SU-DHL-6 (cell line): Measurements from ENCODE around the gene ADAT3.

Experiments
- H2AFZ ChIP-seq: fragments of 200-600 bp; sonication (generic); 2 replicates; pipeline ENCODE4 v1.6.1; 2014; ENCODE audit warnings: low read depth, mild to moderate bottlenecking, moderate library complexity, mixed read lengths, antibody characterized with exemption, low read length; ENCODE audit not compliant: severe bottlenecking
- H3F3A ChIP-seq: fragments of 200-600 bp; shearing (Covaris generic); 2 replicates; pipeline ENCODE4 v1.6.0; 2016; ENCODE audit warnings: antibody characterized with exemption, mild to moderate bottlenecking; ENCODE audit not compliant: insufficient read depth
- H3K27ac ChIP-seq: fragments of 200-600 bp; sonication (generic); 2 replicates; pipeline ENCODE4 v1.5.1; 2016; ENCODE audit warnings: low read depth, mild to moderate bottlenecking, low read length, moderate library complexity, mixed read lengths
- H3K27me3 ChIP-seq: fragments of 200-600 bp; sonication (generic), shearing (Covaris generic); 2 replicates; pipeline ENCODE4 v1.6.0; 2014; ENCODE audit warnings: mild to moderate bottlenecking, low read length
- H3K36me3 ChIP-seq: fragments of 200-600 bp; sonication (generic); 2 replicates; pipeline ENCODE4 v1.6.1; 2014; ENCODE audit warnings: mild to moderate bottlenecking, low read length, mixed read lengths
- H3K4me2 ChIP-seq: fragments of 300-600, 200-600 bp; shearing (Covaris generic), sonication (generic); 2 replicates; pipeline ENCODE4 v1.6.0; 2014; ENCODE audit warnings: low read length, low read depth, mild to moderate bottlenecking; ENCODE audit not compliant: poor library complexity, severe bottlenecking
- H3K4me3 ChIP-seq: fragments of 200-600 bp; sonication (generic); 2 replicates; pipeline ENCODE4 v1.5.1; 2014; ENCODE audit warnings: antibody characterized with exemption, low read length, mild to moderate bottlenecking, mixed read lengths; ENCODE audit not compliant: insufficient read depth, poor library complexity, severe bottlenecking
- H3K79me2 ChIP-seq: fragments of 200-600 bp; sonication (generic); 2 replicates; pipeline ENCODE4 v1.6.1; 2014; ENCODE audit warnings: mild to moderate bottlenecking, low read length, moderate library complexity; ENCODE audit not compliant: insufficient read depth
- H3K9ac ChIP-seq: fragments of 200-600 bp; sonication (generic); 2 replicates; pipeline ENCODE4 v1.7.0; 2014; ENCODE audit warnings: mild to moderate bottlenecking, low read length
- H3K9me2 ChIP-seq: fragments of 200-600 bp; sonication (generic); replicated peaks from 2 replicates; pipeline ENCODE4 v1.6.1; 2014; ENCODE audit warnings: low read length; ENCODE audit not compliant: insufficient read depth
- H3K9me3 ChIP-seq: fragments of 200-600 bp; sonication (generic); 2 replicates; pipeline ENCODE4 v1.6.1; 2014; ENCODE audit warnings: low read length, mixed read lengths; ENCODE audit not compliant: insufficient read depth
- H4K20me1 ChIP-seq: fragments of 200-600 bp; sonication (generic); 2 replicates; pipeline ENCODE4 v1.6.1; 2014; ENCODE audit warnings: low read depth, mild to moderate bottlenecking, antibody characterized with exemption, low read length, moderate library complexity, mixed read lengths
- EZH2phosphoT487 ChIP-seq: fragments of 200-600 bp; sonication (generic), shearing (Covaris generic); conservative IDR thresholded peaks from 2 replicates; pipeline ENCODE4 v1.6.1; 2018; ENCODE audit warnings: mild to moderate bottlenecking, antibody characterized with exemption, low read length, moderate library complexity, mixed read lengths
- TF ChIP-seq, protein P1 (sequence below): fragments of 200-600 bp; sonication (generic); IDR thresholded peaks from one replicate; pipeline ENCODE4 v1.5.1; 2017; ENCODE audit warnings: antibody characterized with exemption, mild to moderate bottlenecking, low read length, moderate library complexity; ENCODE audit not compliant: insufficient read depth, poor library complexity, severe bottlenecking

ADAT3 gene

DNA sequence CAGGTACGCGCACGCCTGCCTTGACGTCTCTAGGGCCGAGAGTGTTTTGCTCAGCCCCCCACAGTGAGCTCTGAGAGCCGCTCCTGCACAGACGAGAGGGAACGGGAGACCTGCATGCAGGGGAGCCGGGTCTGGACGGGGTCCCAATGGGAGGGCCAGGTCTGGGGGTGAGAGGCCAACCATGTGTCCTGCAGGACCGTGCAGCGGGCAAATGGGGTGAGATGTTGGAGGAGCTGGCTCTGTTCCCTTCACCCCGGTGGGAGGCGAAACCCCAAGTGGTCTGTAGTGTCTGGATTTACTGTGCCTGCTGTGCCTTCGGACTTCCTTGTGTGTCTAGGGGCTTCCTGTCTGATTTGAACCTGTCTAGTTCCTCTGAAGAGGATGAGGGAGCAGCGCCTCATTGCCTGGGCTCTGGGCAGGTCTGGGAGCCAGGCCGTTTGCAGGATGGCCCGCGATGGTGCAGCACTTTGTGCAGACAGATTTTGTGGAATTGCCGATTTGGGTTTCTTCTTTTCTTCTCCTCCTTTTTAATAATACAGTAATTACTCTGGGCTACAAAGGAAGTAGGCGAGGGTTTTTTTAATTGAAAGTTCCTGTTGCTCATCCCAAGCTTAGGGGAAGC, 37.8 kb downstream of the ADAT3 start:
- no peaks in the 10 kb centered on the region for H3K9me2 ChIP-seq
- peaks cover 57% of the 10 kb centered on the region for H3K79me2 ChIP-seq
- H3K9ac ChIP-seq = peak overlapping the region; percentile 64
- H3K9me3 ChIP-seq = no peaks in the 10 kb centered on the region
- H3F3A ChIP-seq = peaks cover 18% of the 10 kb centered on the region; the same call in 1 of the 2 replicates
- peak overlapping the region; percentile 72 for H3K4me2 ChIP-seq
- no peaks in the 10 kb centered on the region for H3K36me3 ChIP-seq
- H4K20me1 ChIP-seq = no peaks in the 10 kb centered on the region
- peak overlapping the region; percentile 86 for H3K27ac ChIP-seq
- no peak overlapping the region for H2AFZ ChIP-seq
- TF ChIP-seq EZH2phosphoT487 = no peak
- TF ChIP-seq, protein P1, sequence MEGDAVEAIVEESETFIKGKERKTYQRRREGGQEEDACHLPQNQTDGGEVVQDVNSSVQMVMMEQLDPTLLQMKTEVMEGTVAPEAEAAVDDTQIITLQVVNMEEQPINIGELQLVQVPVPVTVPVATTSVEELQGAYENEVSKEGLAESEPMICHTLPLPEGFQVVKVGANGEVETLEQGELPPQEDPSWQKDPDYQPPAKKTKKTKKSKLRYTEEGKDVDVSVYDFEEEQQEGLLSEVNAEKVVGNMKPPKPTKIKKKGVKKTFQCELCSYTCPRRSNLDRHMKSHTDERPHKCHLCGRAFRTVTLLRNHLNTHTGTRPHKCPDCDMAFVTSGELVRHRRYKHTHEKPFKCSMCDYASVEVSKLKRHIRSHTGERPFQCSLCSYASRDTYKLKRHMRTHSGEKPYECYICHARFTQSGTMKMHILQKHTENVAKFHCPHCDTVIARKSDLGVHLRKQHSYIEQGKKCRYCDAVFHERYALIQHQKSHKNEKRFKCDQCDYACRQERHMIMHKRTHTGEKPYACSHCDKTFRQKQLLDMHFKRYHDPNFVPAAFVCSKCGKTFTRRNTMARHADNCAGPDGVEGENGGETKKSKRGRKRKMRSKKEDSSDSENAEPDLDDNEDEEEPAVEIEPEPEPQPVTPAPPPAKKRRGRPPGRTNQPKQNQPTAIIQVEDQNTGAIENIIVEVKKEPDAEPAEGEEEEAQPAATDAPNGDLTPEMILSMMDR = no peak
- H3K4me3 ChIP-seq = peak overlapping the region; percentile 59
- H3K27me3 ChIP-seq = no peaks in the 10 kb centered on the region

DNA sequence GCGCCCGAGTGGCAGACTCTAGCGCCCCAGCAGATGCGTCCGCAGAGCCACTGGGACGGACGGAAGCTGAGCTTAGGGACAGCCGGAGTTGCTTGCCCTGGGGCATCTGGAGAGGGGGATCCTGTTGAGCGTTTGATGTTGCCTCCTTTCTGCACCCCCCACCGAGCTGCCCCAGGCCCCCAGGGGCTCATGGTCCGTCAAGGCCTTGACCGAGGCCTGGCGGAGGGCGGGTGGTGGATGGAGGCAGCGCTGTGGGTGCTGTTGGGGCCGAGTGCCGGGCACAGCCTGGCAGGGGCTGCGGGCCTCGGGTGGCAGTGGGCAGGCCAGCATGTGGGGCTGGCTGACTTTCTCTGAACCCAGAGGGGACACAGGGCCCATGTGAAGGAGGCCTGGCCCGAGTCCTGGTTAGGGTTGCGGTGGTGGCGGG, 38.5 kb downstream of the ADAT3 start:
- Histone ChIP-seq H3K9ac (no peak overlapping the region), H4K20me1 (no peaks in the 10 kb centered on the region), H3K4me2 (no peak overlapping the region), H3K27me3 (no peaks in the 10 kb centered on the region), H3K4me3 (no peak overlapping the region), H3K36me3 (no peaks in the 10 kb centered on the region), H3K9me2 (no peaks in the 10 kb centered on the region), H3K27ac (no peak overlapping the region), H3K9me3 (no peaks in the 10 kb centered on the region), H3K79me2 (peaks cover 61% of the 10 kb centered on the region), H3F3A (peaks cover 18% of the 10 kb centered on the region; the same call in 1 of the 2 replicates), H2AFZ (no peak overlapping the region)
- TF ChIP-seq, protein P1 = no peak
- TF ChIP-seq EZH2phosphoT487 = no peak

DNA sequence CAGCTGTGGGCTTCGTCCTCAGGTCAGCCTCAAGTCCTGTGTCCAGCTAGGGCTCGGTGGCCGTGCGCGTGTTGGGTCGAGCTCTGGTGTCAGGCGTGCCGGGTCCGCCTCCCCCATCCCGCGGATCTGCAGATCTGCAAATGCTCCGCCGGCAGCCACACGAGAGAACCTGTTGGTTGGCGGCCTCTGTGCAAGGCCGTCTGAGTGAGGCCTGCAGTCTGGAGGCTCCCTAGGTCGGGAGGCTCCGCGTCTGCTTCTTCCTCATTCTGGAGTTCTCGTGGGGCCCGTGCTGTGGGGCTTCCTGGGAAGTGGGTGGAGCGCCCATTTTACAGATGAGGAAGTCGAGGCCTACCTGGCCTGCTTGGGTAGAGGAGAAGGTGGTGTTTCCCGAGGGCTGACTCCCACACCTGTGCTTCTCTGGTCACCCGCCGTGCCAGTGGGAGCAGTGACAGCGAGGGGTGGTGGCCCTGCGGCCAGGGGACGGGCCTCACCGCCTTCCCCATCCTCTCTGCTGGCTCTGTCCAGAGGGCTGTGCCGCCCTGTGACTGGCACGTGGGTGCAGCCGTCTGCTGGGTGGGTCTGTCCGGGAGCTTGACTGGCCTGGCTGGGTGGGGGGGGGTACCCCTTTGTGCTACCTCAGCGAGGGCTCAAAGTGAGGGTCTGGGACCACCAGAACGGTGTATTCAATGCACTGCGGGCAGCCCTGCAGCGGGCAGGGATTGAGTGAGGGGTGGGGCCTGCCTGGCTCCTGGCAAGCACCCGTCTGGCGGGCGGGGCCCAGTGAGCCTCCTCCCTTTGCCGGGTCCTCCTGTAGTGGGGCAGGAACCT, 39.1 kb downstream of the ADAT3 start:
- no peak for TF ChIP-seq EZH2phosphoT487
- TF ChIP-seq, protein P1 = no peak
- Histone ChIP-seq H3K9me3 (no peaks in the 10 kb centered on the region), H3K79me2 (peaks cover 67% of the 10 kb centered on the region), H4K20me1 (no peaks in the 10 kb centered on the region), H3K27ac (no peak overlapping the region), H3K9ac (no peak overlapping the region), H2AFZ (no peak overlapping the region), H3K9me2 (no peaks in the 10 kb centered on the region), H3K27me3 (no peaks in the 10 kb centered on the region), H3F3A (peaks cover 18% of the 10 kb centered on the region; the same call in 1 of the 2 replicates), H3K4me2 (no peak overlapping the region), H3K4me3 (no peak overlapping the region), H3K36me3 (no peaks in the 10 kb centered on the region)
